Cardiac fibroblast (primary cell): ENCODE results near the gene RPS6KL1.

Experiments
- DNase-seq, 2 donors: peaks; one replicate each; pipeline versions ENCODE4 v3.0.0 to v3.0.0-alpha.2; 2010; ENCODE audit warnings: low read depth in 2 of 2
- H3K4me3 ChIP-seq, 2 donors: replicated peaks in 1 of 2; 1 replicate in 1 of 2; 2 replicates in 1 of 2; pipeline ENCODE4 v1.5.1; 2011; ENCODE audit warnings: low read depth in 2 of 2, low read length in 2 of 2, mild to moderate bottlenecking in 2 of 2, moderate library complexity in 1 of 2
- TF ChIP-seq, protein P1 (sequence below): IDR thresholded peaks from one replicate; pipeline ENCODE4 v1.5.1; 2011; ENCODE audit warnings: low read depth, mild to moderate bottlenecking, low read length, inconsistent platforms

The RPS6KL1 gene

DNA sequence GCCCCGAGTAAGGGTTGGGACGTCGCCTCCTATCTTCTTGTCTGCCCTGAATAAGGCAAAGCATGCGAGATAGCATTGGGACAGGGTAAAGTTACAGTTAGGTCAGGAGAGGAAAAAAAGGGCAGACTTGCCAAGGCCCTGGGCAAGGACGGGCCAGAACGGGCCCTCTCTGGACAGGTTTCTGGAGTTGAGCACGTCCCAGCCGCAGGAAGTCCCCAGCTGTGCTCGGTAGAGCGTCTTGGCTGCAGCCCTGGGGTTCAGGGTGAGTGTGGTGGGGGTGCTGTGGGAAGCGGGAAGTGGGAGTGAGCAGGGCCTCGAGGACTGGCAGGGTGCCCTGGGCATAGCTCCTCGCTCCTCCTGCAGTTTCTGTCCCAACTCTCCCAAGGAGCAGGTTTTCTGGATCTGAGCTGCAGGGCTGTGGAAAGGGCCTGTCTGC is 5.4 kb downstream of the RPS6KL1 start:
- peak in 1 of 2 donors; percentile 71 for DNase-seq
- TF ChIP-seq, protein P1, sequence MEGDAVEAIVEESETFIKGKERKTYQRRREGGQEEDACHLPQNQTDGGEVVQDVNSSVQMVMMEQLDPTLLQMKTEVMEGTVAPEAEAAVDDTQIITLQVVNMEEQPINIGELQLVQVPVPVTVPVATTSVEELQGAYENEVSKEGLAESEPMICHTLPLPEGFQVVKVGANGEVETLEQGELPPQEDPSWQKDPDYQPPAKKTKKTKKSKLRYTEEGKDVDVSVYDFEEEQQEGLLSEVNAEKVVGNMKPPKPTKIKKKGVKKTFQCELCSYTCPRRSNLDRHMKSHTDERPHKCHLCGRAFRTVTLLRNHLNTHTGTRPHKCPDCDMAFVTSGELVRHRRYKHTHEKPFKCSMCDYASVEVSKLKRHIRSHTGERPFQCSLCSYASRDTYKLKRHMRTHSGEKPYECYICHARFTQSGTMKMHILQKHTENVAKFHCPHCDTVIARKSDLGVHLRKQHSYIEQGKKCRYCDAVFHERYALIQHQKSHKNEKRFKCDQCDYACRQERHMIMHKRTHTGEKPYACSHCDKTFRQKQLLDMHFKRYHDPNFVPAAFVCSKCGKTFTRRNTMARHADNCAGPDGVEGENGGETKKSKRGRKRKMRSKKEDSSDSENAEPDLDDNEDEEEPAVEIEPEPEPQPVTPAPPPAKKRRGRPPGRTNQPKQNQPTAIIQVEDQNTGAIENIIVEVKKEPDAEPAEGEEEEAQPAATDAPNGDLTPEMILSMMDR: no peak
- no peak overlapping the region for H3K4me3 ChIP-seq

DNA sequence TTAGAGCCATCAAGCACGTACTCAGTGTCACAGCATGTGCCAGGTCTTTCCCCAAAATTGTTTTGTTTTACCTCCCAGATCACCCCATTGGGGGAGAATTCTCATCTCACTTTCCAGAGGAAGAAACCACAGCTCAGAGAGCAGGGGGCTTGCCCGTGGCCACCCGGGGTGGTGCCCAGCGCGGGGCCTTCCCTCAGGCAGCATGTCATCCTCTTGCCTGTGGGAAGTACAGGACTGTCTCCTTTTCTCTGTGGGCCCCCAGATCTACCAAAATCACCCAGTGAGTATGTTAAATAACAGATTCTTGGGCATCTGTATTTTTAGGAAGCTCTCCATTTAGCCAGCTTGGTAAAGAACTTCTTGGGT is 5.9 kb downstream of the RPS6KL1 start:
- TF ChIP-seq, protein P1: no peak
- DNase-seq: no peak
- no peak overlapping the region for H3K4me3 ChIP-seq

DNA sequence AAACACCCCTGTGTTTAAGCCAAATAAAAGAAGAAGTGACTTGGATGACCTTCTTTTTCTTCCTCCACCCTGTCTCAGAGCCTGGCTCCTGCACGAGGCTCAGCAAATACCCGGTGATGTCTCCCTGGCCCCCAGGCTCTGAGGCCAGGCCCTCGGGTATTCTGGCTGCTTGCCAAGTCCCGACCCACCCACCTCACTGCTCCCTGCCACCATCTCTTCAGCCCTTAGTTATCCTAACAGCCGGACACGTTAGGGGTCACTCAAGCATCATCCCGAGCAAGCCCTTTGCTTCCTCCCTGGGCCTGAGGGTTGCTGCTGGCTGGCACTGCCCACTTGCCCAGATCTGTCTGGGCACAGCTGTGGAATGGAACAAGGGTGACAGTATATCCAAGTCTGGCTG is 7.2 kb downstream of the RPS6KL1 start:
- H3K4me3 ChIP-seq: no peak overlapping the region
- DNase-seq: no peak
- TF ChIP-seq, protein P1: no peak

DNA sequence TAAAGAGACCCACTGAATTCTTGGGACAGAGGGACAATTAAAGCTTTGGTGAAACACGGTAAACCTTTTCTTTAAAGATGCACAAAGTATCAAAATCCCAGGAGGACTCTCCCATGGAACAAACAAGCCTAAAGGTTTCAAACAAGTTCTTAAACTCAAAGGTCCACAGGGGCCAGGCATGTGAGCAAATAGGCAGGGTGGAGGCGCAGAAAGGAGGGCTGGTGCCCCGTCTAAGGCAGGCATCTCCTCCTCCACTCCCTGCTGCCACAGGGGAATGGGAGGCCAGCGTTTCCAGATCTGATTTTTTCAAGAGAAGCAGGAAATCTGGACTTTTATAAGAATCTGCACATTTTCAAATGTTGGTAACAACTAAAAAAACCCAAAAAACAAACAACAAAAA is 7.6 kb downstream of the RPS6KL1 start:
- TF ChIP-seq, protein P1: no peak
- DNase-seq: no peak

GRCh38 chr14:74913986-74914573 is 9.0 kb downstream of the RPS6KL1 start:
- DNase-seq: peak; percentile 81 to 86
- TF ChIP-seq, protein P1: peak; percentile 92
- H3K4me3 ChIP-seq: no peak overlapping the region

More for the DNA sequence above, 7.6 kb downstream of the RPS6KL1 start:
- H3K4me3 ChIP-seq: no peak overlapping the region

GRCh38 chr14:74913393-74913910 is 9.6 kb downstream of the RPS6KL1 start:
- DNase-seq: no peak
- TF ChIP-seq, protein P1: no peak
- H3K4me3 ChIP-seq: no peak overlapping the region

- H3K4me3 ChIP-seq: no peak overlapping the region
- TF ChIP-seq, protein P1: no peak
- DNase-seq: no peak
These were observed 10.3 kb downstream of the RPS6KL1 start for GRCh38 chr14:74912801-74913200.
